Measurements from ENCODE around the gene NFKBIA.
"Not testable (repeated sequence)": the region's sequence is repeated elsewhere in the genome, so short reads cannot be mapped to it uniquely, and the experiment has no call there.

NFKBIA gene

DNA sequence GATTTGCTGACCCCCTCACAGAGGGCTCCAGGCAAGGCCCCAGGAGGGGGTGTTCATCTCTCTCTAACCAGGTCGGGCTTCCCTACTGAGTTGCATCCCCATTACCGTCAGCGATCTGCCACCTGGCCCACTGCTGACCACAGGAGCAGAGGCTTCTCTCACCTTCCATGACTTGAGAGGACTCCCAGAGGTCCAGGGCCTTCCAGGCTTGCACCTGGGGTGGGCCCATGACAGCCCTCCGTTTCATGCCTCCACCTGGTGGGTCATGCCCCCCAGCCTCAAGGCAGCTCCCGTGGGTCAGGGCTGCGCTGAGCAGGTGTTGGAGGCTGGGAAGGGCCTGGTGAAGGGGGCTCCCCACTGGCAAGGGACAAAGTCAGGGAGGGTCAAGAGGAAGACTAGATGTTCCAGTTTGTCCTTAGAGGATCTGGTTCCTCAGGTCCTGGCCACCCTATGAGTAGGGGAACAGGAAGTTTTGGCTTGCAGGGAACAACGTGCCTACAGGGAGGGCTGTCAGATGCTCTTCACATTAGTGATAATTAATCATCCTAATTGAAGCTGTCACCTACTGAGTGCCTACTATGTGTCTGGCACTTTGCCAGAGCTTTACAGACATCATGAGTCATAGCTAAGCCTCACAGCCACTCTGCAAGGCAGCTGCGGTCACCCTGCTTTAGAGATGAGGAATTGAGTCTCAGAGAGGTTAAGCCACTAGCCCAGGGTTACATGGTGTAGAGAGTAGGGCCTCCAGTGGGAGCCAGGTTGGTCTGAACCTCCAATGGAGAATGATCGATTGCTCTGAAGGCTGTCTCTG, 13.8 kb downstream of the NFKBIA start:
- no peak for DNase-seq

DNA sequence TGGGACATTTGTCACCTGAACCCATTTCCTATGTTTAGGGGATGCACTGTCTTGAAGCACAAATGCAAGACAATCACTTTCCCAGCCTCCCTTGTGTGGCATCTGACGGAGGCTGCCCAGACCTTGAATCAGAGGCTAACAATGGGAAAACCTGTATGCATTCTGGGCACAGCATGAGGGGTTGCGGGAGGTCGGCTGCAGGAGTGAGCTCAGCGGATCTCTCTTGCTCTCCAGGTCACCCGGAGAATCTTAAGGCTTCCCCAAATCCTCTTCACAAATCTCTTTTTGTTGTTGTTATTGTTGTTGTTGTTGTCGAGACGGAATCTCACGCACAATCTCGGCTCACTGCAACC, 15.3 kb downstream of the NFKBIA start:
- DNase-seq = no peak

DNA sequence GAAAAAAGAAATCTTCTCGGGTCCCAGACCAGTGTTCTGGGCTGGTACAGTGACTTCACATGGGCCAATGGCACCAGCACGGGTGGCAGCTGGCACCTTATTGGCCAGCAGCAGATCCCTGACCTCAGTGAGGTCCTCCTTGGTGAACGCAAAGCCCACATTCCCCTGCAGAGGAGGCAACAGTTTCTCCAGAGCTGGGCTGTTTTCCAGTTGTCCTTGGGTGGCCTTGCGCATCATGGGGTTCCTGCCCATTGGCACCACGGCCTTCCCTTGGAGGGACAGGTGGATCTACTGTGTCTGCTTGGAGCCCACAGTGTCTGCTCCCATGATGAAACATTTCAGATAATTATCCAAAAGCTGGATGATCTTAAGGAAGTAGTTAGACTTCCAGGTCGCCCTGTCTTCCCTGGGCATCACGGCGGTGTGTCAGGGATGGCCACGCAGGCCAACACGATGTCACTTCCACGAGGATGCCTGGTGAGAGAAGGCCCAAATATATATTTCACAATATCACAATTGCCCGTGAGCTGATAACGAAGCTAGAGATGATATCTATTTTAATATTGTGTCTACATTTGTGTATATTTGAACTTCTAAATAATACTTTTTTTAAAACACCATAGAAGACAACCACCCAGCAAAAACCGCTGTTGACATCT, 15.8 kb downstream of the NFKBIA start:
- DNase-seq = no peak

DNA sequence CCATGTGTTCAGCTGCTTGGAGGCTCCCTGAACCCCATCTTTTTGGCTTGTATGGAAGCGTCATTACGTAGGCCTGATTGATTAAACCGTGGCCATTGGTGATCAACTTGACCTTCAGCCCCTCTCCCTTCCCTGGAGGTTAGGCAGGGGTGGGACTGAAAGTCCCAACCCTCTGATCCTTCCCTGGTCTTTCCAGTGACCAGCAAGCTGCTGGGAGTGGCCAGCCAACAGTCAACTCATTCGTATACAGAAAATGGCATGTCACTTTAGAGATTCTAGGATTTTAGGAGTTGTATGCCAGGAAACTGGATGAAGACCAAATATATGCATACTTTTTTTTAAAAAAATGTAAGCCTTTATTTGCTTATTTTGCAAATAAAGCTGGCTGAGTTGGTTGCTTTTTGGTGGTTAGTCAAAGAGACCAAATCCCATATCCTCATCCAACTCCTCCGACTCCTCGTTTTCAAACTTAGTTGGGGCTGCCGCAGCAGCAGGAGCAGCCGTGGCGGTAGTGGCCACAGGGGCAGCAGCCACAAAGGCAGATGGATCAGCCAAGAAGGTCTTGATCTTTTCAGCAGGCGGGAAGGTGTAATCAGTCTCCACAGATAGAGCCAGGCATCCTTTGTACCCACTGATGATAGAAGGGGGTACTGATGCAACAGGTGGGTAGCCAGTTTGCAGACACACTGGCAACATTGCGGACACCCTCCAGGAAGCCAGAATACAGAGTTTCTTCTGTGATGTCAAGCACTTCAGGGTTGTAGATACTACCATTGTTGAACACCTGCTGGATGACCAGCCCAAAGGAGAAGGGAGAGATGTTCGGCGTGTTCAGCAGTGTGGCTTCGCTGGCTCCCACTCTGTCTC, 16.6 kb downstream of the NFKBIA start:
- DNase-seq = no peak

DNA sequence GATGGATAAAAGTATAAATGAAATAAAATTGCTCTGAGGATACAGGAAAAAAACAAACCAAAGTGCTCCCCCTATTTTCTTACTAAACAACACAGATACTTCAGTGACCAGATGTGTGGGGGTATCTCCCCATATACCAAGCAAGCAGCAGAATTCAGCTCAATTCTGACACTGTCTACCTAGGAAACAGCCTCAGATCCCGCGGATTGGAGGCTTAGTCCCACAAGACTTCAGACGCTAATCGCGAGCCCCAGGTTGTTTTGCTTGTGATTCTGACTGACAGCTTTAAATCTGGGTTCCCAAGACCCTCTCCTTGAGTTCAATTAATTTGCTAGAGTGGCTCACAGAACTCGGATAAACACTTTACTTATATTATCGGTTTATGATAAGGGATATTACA, 17.3 kb downstream of the NFKBIA start:
- no peak for DNase-seq

DNA sequence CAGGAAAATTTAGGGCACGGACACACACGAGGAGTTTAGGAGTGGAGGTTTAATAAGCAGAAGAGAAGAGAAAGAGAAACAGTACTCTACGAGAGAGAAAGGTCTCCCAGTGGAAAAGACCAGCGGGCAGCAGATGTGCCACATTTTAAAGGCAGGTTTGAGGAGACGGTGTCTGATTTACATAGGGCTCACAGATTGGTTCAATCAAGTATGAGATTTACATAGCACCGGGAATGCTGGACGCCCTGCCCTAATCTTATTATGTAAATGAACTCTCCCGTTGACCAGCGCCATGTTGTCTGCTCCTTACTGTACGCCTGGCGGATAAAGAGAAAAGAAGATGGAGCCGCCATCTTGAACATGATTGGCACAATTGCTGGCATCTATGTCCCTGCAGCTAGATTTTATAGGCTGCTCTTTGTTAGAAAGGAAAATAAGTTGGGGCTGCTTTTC, 17.9 kb downstream of the NFKBIA start:
- DNase-seq = no peak

DNA sequence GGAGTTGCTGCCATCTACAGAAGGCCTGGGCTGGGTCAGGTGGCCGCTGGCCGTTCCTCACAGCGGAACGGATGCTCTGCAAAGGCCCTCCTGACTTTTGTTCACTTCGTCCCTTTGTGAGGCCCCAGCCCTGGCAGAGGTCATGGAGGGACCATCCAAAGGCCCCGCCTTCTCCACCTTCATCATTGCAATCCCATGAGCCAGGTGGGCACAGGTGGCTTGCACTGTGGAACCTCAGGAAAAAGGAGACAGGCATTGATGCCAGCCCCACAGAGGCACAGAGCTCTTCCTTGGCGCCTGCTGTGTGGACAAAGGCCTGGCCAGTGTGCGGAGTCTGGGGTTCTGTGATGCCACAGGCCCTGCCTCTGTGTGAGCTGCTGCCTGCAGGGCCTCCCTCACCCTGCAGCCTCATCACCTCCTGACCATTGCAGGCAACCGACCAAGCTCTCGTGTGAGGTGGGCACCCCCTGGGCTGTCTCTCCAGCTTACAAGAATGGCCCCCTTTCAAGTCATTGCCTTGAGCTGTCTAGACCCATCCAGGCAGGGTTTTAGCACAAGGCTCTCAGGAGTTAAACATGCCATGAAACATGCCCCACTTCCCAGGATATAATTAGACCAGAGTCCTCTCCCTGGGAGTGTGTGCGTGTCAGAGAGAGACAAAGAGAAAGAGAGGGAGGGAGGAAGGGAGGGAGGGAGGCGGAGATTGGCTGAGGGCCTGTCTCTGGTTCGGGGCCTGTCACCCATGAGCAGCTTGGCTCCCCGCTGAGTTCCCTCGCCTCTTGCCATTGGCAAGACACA, 19.3 kb downstream of the NFKBIA start:
- DNase-seq = no peak

DNA sequence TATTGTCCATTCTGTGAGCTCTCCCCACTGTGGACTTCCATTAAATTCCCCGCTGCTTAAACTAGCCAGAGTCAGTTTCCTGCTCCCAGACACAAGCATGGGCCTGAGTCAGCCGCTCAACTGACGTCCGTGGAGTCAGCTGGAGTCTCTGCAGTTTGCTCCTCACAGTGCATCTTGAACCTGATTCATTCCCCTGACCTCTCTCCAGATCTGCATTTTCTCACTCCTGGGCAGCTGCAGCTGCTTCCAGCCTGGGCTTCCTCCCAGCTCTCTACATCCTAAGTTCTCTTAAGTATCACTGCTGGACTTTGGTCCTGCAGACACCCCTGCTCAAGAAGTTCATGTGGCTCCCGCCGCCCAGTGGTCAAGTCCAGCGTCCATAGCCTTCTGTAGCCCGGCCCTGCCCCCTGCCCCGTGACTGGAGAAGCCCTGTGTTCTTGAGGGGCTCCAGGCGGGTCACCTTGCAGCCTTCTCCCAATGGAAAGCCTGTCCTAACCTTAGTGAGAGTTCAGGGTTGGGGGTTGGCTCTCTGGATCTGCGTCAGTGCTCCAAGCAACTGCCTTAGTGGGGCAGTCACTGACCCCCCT, 20.0 kb downstream of the NFKBIA start:
- DNase-seq = no peak

DNA sequence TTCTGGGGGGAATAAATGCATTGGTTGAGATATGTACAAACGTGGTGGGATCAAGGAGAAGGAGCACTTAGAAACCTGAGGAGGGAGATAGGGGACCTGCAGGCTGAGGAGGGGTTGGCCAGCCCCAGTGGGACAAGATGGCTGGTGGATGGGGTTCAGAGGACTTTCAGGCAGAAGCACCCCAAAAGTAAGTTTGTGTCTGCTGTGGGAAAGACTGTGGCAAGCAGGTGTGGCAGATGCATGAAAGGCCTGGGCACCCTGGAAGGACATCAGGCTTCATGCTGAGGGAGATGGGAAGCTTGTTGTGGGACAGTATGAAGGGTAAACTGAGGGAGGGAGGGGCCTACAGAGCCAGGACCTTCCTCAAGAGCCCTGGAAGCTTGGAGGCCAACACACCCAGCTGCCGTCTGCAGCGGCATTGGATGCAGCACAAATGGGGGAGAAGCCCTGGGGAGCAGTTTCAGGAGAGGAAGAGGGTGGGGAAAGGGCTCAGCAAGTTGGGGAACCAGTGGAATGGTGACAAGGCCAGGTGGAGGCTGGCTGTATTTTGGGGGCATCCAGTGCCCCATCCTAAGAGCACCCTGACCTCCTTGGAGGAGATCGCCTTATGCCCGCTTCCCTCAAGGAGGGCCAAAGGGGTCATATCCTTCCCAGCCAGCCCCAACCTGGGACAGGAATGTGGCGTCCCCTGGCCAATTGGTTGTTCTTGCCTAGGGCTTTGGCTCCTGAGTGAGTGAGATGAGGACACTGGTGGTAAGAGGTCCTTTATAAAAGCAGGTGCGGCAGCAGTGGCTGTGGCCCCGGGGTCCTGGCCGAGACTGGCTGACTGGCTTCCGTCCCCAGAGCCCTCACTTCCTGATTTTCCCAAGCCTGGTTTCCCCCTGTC, 20.7 kb downstream of the NFKBIA start:
- DNase-seq = no peak

DNA sequence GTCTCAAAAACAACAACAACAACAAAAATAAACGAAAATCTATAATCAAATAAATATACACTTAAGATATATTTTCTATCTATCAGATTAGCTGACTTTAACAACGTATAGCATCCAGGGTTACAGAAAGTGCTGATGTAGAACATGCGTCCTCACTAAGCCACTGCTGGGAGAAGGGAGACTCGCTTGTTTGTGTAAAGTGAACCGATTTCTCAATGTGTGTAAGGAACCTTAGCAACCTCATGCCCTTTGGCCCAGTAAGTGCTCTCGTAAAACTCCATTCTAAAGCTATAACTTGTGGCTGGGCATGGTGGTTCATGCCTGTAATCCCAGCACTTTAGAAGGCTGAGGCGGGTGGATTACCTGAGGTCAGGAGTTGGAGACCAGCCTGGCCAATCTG, 23.8 kb downstream of the NFKBIA start:
- DNase-seq = no peak

DNA sequence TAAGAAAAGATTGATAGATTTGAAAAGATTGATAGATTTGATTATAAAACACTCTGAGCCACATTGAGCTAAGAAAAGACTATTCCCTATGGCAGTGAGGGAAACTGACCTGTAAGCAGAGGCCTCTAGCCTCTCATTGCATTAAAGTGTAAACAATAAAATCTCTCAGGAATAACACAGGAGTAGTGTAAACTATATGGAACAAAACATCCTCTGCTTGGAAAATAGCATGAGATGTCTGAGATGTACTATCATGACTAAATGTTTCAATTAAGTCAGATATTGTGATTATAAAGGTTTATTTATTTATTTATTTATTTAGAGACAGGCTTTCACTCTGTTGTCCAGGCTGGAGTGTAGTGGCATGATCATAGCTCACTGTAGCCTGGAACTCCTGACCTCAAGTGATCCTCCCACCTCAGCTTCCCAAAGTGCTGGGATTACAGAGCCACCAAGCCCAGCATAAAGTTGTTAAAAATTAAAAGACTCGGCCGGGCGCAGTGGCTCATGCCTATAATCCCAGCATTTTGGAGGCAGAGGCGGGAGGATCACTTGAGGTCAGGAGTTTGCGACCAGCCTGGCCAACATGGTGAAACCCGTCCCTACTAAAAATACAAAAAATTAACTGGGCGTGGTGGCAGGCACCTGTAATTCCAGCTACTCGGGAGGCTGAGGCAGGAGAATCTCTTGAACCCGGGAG, 25.2 kb downstream of the NFKBIA start:
- not testable (repeated sequence) for DNase-seq

DNA sequence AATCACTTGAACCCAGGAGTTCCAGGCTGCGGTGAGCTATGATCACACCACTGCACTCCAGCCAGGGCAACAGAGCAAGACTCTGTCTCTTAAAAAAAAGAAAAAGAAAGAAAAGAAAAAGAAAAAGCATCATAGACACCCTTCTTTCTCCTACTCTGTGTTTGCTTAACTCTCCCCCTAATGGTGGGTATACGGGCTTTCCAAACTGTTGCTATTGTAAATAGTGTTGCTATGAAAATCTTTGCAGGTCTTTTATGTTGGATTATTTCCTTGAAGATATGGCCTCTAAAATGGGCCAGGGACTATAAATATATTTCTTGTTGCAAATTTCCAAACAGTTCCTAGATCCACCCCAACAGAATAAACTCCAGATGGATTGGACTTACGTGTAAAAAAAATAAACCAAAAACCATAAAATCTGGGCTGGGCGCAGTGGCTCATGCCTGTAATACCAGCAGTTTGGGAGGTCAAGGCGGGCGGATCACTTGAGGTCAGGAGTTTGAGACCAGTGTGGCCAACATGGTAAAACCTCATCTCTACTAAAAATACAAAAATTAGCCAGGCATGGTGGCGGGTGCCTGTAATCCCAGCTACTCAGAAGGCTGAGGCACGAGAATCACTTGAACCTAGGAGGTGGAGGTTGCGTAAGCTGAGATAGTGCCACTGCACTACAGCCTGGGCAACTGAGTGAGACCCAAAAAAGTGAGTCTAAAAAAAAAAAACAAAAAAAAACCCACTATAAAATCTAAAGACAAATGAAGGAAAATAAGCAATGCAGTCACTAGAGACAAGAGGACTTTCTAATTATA, 25.9 kb downstream of the NFKBIA start:
- DNase-seq = no peak

DNA sequence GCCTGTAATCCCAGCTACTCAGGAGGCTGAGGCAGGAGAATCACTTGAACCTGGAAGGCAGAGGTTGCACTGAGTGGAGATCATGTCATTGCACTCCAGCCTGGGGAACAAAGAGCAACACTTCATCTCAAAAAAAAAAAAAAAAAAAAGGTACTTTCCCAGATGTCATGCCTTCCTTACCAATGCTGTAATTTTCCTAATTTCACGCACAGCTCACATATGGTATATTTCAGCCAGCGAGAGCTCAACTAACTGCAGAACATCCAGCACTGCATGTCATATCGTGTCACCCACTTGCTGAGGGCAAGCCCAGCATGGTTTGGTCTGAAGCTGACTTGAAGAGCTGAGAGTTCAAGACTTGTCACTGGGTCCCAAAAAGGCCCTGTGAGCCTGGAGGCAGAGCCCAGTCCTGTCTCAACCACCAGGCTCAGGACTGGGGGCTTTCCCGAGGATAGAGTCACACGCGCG, 29.0 kb downstream of the NFKBIA start:
- no peak for DNase-seq

DNA sequence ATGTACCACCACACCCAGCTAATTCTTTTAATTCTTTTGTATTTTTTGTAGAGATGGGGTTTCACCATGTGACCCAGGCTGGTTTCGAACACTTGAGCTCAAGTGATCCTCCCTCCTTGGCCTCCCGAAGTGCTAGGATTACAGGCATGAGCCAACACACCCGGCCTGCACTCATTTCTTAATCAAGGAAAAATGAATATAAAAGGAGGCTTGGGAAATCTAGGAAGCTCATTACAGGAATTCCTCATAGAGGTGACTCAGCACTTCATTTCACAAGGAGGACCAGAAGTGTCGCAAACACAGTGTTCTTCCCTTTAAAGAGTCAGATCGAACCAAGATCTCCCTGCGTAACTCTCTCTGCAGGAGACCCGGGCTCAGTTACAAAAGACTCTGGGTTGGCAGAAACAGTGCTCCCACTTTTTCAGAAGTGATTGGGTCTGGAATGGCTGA, 30.3 kb downstream of the NFKBIA start:
- DNase-seq = no peak

DNA sequence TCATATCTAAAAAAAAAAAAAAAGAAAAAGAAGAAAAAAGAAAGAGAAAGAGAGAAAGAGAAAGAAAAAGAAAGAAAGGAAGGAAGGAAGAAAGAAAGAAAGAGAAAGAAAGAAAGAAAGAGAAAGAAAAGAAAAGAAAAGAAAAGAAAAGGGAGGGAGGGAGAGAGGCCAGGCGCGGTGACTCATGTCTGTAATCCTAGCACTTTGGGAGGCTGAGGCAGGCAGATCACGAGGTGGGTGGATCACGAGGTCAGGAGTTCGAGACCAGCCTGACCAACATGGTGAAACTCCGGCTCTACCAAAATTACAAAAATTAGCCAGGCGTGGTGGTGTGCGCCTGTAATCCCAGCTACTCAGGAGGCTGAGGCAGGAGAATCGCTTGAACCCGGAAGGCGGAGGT, 31.3 kb downstream of the NFKBIA start:
- not testable (repeated sequence) for DNase-seq

DNA sequence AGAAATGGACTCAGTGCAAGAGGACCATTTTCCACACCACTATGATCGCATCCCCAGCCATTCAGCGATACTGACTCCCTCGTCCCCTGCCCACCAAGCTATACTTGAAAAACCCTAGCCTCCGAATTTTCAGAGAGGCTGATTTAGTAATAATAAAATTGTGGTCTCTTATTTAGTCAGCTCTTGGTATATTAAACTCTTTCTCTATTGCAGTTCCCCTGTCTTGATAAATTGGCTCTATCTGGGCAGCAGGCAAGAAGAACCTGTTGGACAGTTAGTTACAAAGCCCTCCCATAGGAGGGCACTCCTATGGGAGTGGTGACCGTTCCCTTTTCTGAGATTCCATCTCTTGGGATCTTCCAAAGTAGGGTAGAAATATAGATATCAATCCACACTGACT, 33.6 kb downstream of the NFKBIA start:
- no peak for DNase-seq

DNA sequence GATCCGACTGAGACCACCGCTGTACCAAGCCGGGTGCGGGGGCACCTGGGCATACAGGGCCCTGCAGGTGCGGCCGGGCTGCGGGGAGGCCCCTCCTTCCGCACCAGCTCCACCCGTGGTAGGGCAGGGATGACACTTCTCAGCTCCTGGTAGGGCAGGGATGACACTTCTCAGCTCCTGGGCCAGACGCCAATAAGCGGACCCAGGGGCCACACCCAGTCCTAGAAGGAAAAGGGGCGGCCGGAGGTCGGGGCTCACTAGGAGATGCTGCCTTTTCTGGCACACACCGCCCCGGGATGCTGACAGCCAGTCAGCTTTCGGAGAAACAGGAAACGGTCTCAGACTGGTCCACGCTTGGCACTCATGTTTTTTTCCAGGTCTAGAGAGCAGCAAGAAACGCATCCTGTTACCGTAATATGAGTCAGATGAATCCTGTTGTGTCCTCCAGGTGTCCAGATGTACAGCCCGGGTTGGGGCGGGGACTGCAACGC, 34.8 kb downstream of the NFKBIA start:
- DNase-seq = no peak

DNA sequence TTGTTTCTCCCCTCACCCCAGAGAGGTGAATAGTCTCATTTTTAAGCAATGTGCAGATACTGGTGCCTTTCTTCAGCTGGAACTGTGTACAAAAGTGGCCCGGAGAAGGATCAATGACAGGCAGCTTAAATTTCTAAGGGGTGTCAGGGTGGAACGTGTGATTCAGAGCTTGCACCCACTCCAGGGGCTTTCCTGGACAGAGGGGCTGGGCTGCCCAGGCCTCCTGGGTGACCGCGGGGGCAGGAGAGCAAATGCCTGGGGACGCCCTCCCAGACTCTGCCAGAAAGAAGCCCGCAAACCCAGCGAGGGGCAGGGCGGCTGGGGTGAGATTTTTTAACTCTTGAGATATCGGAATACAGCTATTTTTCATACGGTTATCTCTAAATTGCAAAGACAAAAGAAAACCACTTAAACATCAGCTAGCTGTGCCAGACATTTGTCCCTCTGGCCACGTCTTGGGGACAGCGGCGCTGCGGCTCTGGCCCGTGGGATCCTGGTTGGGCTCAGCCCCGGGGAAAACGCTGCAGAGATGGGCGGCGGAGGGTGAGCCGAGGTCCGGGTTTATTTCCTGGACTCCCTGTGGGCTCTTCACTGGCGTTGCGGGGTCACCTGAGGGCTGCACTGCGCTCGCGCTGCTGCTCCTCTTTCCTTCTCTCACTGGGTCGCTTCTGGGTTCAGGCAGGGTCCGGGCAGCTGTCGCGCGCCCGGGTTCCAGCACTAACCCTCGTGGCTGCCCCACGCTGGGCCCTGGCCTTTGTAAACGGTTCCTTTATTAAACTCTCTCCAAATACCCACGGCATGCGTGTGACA, 35.8 kb downstream of the NFKBIA start:
- no peak for DNase-seq

DNA sequence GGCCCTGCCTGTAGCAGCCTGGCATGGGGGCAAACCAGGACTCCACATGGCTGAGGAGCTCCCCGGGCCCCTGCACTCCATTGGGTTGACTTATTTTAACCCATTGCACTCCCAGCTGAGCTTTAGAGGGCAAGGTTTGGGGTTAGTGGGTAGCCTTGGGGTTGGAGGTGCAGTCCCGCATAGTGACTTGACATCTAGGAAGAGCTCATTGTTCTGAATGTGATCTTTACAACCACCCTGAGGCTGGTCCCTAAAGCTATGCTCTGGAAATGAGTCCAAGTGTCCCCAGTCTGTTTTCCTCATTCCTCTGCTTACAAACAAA, 36.4 kb downstream of the NFKBIA start:
- no peak for DNase-seq

Measured in T-helper 9 cell (primary cell).